Measurements from ENCODE around the gene KL.

KL gene

GRCh38 chr13:33037673-33038072, 21.4 kb downstream of the KL start:
- DNase-seq (ENCODE audit: low read depth), result no peak

GRCh38 chr13:33040090-33040489, 23.9 kb downstream of the KL start:
- DNase-seq (ENCODE audit: low read depth), result no peak

- DNase-seq (ENCODE audit: low read depth), result no peak
Measured at GRCh38 chr13:33045851-33046592, 29.8 kb downstream of the KL start.

DNA sequence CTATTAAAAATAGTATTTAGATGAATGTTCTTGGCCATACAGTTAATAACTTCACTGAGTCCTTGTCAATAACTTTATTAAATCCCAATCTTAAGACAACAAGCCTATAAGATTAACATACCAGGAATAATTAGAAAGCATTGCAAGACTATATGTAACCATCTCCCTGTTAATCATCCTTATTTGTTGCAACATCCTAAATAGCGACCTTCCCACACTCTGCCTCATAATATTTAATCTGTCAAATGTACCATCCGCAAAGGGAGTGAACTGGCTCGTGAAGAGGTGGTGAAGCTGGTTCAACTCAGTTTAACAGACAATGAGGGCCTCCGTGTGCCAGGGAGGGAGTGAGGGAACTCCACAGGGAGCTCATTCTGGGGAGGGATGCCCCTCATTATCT, 33.9 kb downstream of the KL start:
- DNase-seq (ENCODE audit: low read depth), result no peak

DNA sequence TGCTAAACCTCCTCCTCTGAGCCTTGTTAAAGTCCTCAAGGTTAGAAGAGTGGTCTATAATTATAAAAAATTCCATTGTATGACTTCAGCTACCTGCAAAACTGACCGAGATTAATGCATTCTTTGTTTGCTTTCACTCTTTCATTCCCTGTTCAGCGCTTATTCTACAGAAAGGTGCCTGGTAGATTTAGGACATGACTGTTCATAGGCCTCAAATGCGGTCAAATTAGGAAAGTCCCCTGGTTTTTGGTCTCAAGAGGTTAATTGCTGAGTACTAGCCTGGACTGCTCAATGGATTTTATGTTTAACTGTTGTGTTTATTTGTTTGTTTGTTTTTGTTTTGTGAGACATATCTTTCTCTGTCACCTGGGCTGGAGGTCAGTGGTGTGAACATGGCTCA, 35.4 kb downstream of the KL start:
- no peak for DNase-seq (ENCODE audit: low read depth)

DNA sequence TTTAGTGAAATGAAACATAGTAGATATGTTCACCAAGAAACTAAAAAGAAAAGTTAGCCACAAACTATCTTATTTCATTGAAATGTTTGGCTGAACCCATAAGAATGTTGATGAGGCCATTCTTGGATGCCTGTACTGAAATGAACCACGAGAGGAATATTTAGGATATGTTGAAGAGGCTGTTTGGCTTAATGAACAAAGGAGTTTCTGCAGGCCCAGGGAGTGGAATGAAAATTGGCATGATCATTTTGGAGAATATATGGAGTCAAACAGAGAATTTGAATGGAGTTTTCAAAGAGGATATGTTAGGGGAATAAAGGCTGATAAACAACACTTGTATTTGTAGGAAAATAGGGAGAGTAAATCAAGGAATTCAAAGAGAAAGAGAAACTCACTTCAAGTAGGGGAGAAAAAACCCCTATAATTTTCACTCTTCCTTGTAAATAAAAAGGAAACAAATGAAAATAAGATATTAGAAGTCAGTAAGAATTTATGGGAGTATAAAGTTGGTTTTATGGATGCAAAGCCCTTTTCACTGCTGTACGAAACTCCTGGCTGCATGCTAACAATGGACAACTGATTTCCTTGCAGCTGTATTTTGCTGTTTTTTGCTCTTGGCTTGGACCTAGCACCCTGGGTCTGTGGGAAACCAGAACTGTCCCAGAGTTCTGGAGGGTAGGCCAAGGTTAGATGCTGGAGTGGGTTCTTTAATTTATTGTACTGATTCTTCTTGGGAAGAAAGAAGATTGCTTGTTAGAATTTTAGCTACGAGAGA, 36.5 kb downstream of the KL start:
- peak; percentile 44 for DNase-seq (ENCODE audit: low read depth)

DNA sequence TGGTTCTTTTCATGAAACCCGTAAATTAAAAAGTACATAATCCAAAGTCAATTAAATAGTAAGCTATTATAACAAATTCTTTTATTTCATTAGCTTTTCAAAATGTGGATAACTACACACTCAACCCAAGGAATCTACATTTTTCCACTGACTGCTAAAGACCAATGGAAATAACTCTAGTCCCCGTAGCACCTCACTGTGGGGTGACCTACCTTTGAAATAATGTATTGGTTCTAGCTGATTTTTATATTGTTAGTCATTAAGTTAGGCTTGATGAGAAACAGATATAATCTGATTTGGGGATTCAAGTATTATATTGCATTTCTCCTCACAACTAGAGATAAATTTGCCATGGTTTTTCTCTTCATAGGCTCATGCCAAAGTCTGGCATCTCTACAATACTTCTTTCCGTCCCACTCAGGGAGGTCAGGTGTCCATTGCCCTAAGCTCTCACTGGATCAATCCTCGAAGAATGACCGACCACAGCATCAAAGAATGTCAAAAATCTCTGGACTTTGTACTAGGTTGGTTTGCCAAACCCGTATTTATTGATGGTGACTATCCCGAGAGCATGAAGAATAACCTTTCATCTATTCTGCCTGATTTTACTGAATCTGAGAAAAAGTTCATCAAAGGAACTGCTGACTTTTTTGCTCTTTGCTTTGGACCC, 37.3 kb downstream of the KL start:
- DNase-seq (ENCODE audit: low read depth), result no peak

DNA sequence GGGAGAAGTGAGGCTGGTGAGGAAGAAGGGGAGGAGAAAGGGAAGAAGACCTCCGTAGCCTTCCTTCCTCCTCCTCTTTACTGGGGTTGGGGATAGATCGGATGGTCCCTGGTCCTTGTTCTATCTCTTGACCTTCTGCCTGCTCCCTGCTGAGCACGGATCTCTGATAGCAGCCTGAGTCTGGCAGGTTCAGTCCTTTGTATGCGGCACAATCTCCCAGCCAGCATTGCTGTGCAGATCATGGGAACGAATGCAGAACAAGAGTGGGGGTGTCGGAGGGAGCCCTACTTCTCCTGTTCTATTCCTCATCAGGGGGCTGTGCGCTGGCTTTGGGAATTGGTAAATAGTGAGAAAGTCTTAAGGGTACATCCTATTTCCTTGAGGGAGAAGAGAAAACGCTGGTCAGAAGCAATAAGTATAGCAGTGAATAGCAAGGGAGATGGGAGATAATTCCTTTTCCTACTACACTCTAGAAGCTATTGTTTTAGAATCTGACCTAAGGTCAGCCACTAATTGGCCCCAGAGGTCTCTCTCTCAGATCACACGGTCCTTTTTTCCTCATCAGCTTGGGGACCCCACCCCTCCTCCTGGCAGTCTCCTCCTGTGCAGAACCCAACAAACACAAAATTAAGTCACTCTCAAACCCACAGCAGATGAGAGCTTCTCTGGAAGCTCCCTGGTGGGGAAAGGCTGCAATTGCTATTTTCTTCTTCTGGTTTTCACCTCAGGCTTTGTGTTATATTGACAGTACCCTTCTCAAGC, 41.0 kb downstream of the KL start:
- no peak for DNase-seq (ENCODE audit: low read depth)

- DNase-seq (ENCODE audit: low read depth), result no peak
Measured at GRCh38 chr13:33058776-33059327, 42.6 kb downstream of the KL start.

DNA sequence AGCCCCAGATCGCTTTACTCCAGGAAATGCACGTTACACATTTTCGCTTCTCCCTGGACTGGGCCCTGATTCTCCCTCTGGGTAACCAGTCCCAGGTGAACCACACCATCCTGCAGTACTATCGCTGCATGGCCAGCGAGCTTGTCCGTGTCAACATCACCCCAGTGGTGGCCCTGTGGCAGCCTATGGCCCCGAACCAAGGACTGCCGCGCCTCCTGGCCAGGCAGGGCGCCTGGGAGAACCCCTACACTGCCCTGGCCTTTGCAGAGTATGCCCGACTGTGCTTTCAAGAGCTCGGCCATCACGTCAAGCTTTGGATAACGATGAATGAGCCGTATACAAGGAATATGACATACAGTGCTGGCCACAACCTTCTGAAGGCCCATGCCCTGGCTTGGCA, 44.6 kb downstream of the KL start:
- no peak for DNase-seq (ENCODE audit: low read depth)

GRCh38 chr13:33066329-33066728, 50.1 kb downstream of the KL start:
- no peak for DNase-seq (ENCODE audit: low read depth)

GRCh38 chr13:33069365-33069764, 53.1 kb downstream of the KL start:
- no peak for DNase-seq (ENCODE audit: low read depth)

GRCh38 chr13:33070713-33071112, 54.5 kb downstream of the KL start:
- no peak for DNase-seq (ENCODE audit: low read depth)

GRCh38 chr13:33072282-33072681, 56.1 kb downstream of the KL start:
- DNase-seq (ENCODE audit: low read depth), result no peak

DNA sequence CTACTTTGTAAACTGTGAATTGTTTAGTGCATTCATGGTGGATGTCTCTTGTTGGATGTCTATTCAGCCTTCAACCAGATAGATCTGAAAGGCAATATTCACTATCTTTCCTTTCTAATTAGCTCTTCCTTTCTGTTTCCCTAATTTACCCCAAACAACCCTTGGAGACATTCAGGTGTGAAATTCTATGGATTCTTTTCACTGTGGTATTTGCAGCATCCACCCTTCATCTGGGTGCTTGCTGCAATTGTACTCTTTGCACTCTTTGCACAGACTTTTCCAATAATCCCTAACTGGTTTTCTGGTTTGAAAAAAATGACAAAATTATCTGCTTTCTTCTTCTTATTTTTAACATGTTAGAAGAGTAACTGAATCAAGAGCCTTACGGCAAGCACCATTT, 56.5 kb downstream of the KL start:
- DNase-seq (ENCODE audit: low read depth), result no peak

DNA sequence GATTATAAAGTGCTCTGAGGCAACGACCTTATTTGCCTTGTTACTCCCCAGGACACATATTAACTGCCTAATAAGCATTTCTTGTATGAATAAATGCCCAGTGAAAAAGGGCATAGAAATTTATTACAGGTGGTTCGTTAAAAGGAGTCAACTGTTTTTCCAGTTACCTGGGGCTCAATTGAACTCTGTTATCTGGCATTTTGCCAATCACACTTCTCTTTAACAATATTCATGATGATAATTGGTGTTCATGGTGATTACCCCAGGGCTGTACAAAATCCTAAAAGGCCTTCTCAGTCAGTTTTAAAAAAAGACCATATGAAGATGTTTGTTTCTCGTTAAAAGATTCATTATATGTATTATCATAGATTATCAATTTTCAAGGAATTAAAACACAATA, 57.1 kb downstream of the KL start:
- DNase-seq (ENCODE audit: low read depth), result no peak

- no peak for DNase-seq (ENCODE audit: low read depth)
Measured at GRCh38 chr13:33076001-33076992, 60.1 kb downstream of the KL start.

- DNase-seq (ENCODE audit: low read depth), result no peak
Measured at GRCh38 chr13:33078263-33078662, 62.0 kb downstream of the KL start.

DNA sequence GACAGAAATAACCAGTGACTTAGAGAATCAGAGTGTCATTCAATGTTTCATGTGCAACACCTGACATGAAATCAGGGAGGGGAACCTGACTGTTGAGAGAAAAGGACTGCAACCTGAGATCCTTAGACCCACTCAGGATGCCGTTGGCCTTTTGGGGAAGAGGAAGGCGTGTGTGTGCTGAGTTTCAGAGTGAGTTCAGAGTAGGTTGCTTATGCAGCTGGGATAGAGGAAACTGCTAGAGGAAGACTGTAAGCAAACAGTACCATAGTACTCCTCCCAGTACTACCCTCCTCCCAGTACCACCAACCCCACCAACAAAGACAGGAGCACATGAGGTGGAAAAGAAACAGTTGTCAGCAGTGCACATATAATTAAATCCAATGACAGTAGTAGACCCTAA, 63.7 kb downstream of the KL start:
- no peak for DNase-seq (ENCODE audit: low read depth)

GRCh38 chr13:33080972-33081590, 64.9 kb downstream of the KL start:
- peak; percentile 68 for DNase-seq (ENCODE audit: low read depth)

Data from stromal cell of bone marrow (primary cell).